GM18909 (cell line): ENCODE results near the gene PDCD2L.
"Not testable (repeated sequence)": the region's sequence is repeated elsewhere in the genome, so short reads cannot be mapped to it uniquely, and the experiment has no call there.

Experiments used
- ATAC-seq: cut with Tn5 transposase; IDR thresholded peaks from one replicate; pipeline ENCODE4 v1.9.1; 2021; ENCODE audit warnings: mild to moderate bottlenecking; ENCODE audit not compliant: unreplicated experiment, poor library complexity

PDCD2L gene

GRCh38 chr19:34373601-34374288, 30.5 kb upstream of the PDCD2L start:
- no peak for ATAC-seq

- no peak for ATAC-seq
Measured at GRCh38 chr19:34375598-34375997, 28.6 kb upstream of the PDCD2L start.

DNA sequence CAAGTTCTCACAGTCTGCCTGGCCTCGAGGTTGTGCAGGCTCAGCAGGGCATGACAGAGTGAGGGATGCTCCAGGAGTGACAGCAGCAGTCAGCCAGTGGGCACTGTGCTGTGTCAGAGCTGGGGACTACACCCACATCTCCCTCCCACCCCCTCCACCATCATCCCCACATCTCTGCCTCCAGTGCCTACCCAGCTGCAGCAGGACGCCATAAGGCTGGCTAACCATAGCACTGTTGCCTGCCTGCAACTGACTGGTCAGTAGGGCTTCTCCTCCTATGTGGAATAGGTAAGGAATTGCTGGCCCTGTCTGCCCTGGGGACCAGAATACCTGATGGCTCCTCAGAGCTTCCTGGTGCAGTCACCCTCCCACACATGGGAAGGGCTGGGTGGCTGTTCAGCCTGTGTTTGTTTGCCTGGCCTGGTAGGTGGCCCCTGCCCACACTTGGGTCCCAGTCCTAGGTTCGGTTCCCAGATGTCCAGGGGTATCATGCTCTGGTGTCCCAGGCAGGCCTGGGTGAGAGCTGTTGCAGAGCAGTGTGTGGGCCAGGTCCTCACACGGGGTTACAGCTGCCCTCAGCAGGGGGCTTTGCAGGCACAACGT, 23.5 kb upstream of the PDCD2L start:
- no peak for ATAC-seq

DNA sequence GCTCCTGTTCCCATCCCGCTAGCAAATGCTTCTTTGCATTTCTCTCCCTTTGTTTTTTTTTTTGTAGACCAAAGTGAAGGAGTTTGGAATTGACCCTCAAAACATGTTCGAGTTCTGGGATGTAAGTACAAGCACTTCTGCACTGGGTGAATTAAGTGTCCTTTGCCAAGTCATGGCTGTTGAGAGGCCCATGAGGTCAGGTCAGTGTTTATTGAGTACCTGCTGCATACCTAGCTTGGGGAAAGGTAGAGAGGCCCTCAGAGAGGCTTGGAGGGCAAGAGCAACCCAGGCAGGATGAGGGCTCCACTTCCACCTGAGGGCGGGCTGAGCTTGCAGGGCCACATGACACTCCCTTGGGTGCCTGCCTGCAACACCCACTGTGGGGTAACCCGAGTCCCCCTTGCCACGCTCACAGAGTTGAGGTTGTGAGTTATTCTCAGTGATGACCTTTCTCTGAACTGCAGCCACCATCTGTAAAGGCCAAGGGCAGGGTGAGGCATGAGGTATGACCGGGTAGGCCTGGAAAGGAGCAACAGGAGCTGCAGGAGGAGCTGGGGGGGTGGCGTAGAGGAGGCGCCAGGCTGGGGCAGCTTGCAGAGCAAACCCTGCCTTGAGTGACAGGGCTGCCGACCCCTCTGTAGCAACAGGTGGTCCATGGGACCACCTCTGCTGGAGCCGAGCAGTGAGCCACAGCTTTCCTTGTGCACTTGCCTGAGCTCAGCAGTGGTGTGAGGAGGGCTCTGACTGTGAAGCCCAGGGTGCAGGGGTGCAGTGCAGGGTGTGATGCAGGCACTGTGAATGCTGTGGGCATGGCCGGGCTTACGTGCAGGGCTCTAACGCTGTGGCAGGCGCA, 22.6 kb upstream of the PDCD2L start:
- no peak for ATAC-seq

DNA sequence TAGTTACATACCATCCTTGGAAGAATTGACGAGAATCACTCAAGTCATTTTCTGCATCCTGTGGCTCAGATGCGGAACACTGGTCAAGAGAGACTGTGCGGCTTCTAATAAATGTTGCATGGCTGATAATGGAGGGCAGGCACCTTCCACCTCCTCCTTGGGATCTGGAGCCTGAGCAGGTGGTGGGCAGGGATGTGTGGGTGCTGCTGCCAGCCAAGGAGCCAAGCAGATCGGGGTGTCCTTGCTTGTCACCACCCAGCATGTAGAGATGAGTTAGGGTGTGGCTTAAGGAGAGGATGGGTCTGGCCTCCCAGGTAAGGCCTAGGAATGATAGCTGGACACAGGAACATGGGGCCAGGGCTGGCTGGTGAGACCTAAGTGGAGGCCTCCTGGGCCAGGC, 21.7 kb upstream of the PDCD2L start:
- ATAC-seq, result no peak

- no peak for ATAC-seq
Measured at GRCh38 chr19:34383599-34383998, 20.6 kb upstream of the PDCD2L start.

DNA sequence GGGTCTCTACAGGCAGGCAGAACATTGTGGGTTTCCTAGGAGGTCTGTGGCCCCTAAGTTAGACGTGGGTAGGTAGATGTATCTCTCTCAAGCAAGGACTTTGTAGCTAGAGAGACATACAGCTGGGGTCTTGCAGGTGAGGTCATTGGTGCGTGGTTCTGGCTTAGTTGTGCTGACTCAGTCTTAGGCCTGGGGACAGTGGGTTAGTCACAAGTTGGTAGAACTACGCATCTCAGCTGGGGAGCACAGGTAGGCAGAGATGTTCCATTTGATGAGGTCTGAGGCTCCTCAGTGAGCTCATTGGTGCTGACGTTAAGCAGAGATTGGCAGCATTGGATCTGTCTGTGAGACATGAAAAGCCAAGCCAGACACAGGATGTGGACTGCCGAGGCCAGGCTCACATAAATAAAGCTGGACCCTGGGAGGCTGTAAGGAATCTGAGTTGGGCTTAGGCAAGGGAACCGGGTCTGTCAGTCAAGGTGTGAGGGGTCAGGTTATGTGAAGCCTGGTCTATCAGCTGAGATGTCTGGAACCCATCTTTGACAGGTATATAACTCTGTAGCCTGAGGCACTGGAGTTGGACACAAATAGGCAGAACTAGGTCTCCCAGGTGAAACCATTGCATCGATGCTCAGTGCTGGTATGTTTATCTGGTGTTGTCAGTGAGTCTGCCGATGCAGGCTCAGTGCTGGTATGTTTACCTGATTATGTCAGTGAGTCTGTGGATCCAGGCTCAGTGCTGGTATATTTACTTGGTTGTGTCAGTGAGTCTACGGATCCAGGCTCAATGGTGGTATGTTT, 17.4 kb upstream of the PDCD2L start:
- no peak for ATAC-seq

DNA sequence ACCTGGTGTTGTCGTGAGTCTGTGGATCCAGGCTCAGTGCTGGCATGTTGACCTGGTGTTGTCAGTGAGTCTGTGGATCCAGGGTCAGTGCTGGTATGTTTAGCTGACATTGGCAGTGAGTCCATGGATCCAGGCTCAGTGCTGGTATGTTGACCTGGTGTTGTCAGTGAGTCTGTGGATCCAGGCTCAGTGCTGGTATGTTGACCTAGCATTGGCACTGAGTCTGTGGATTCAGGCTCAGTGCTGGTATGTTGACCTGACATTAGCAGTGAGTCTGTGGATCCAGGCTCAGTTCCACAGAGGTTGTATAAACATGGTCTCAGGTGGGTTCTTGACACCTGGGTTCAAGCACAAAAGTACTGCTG, 16.8 kb upstream of the PDCD2L start:
- no peak for ATAC-seq

- ATAC-seq, result not testable (repeated sequence)
Measured at GRCh38 chr19:34388745-34389144, 15.5 kb upstream of the PDCD2L start.

GRCh38 chr19:34391813-34392212, 12.4 kb upstream of the PDCD2L start:
- ATAC-seq, result no peak

DNA sequence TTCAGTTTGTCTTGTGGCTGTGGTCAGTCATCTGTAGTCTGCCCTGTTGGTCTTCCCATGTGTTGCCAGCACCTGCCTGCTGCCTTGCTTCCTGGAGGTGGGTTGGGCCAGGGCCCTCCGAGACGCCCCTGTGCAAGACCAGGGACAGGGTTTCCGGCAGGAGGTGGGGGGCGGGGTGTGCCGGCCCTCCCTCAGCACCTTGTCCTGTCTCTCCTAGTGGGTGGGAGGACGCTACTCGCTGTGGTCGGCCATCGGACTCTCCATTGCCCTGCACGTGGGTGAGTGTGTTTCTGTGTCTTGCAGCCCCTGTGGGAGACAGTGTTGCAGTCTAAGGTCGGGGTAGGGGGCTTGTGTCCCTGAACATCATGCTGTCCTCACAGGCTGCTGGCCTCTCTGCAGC, 11.2 kb upstream of the PDCD2L start:
- ATAC-seq, result no peak

DNA sequence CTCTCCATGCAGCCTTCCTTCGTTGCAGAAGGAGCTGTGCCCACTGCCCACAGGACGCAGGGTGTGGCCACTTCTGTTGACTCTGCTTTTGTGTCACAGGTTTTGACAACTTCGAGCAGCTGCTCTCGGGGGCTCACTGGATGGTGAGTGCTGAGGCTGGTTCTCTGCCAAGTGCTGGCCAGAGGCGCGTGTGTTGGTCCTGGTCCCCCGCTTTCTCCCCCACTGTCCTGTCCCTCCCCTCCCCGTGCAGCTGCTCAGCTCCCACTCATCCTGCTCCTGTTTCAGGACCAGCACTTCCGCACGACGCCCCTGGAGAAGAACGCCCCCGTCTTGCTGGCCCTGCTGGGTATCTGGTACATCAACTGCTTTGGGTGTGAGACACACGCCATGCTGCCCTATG, 10.6 kb upstream of the PDCD2L start:
- no peak for ATAC-seq

- ATAC-seq, result no peak
Measured at GRCh38 chr19:34397853-34398252, 6.3 kb upstream of the PDCD2L start.

- ATAC-seq, result no peak
Measured at GRCh38 chr19:34399886-34400285, 4.3 kb upstream of the PDCD2L start.

DNA sequence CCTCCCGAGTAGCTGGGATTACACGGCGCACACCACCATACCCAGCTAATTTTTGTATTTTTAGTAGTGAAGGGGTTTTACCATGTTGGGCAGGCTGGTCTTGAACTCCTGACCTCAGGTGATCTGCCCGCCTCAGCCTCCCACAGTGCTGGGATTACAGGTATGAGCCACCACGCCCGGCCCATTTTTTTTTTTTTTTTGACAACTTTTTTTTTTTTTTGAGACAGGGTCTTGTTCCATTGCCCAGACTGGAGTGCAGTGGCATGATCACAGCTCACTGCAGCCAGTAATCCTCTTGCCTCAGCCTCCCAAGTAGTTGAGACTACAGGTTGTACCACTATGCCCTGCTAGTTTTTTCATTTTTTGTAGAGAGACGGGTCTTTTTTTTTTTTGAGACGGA, 3.4 kb upstream of the PDCD2L start:
- ATAC-seq, result not testable (repeated sequence)

DNA sequence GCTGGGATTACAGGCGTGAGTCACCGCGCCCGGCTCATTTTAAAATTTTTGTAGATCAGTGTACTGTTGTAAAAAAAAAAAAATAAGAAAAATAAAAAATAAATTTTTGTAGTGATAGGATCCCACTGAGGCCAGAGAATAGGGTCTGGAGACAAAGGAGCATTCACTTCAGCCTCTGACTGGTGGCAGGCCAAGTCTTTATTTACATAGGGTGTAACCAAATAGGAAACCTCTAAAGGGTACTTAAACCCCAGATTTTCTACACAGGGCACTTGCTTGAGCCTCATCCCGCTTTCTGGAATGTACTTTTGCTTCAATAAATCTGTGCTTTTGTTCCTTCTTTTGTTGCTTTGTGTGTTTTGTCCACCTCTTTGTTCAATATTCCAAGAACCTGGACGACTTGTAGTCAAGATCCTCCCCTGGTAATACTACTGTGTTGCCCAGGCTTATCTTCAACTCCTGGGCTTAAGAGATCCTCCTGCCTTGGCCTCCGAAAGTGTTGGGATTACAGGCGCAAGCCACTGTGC, 2.1 kb upstream of the PDCD2L start:
- no peak for ATAC-seq

DNA sequence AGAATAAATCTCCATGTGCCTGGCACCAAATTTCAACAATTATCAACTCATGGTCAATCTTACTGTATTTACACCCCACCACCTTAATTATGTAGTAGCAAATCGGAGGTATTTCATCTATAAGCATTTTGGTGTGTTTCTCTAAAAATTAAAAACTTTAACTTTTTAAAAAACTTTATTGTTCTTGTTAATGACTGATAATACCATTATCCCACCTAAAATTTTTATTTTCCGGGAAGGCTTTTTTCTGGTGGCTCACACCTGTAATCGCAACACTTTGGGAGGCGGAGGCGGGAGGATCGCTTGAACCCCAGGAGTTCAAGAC, 453 bp upstream of the PDCD2L start:
- peak; percentile 9 for ATAC-seq

GRCh38 chr19:34405892-34406660, 1.9 kb downstream of the PDCD2L start:
- ATAC-seq, result no peak

- no peak for ATAC-seq
Measured at GRCh38 chr19:34408411-34408810, 4.2 kb downstream of the PDCD2L start.
